HepG2 (cell line): Measurements from ENCODE around the gene CAPG. TPM values are rescaled to one million over a fixed set of nuclear protein-coding genes. Genes with fewer than 3 reads are reported as not detected.

Experiments used
- ATAC-seq: fragments of 200-7000 bp; cut with Tn5 transposase; 3 replicates; pipeline ENCODE4 v1.9.1; 2020; ENCODE audit warnings: mild to moderate bottlenecking, moderate library complexity
- BruUV-seq: library from RNA; stranded (reverse); fragments of 400-500 nt; replicated peaks from 2 replicates; lab custom pipeline; 2021; lab: Mats Ljungman, UMichigan
- CTCF ChIA-PET: fragments of 300-600 bp; formaldehyde crosslinking; extraction: SDS; loops from one replicate; lab custom pipeline; 2021; ENCODE audit warnings: low total read pairs, inconsistent platforms, low intra/inter-chr PET ratio; lab: Yijun Ruan, JAX
- POLR2A ChIA-PET: fragments of 350-600 bp; sonication (Branson Sonifier 250); formaldehyde crosslinking; loops from one replicate; lab custom pipeline; 2020; ENCODE audit warnings: antibody characterized with exemption, inconsistent platforms; lab: Yijun Ruan, JAX
- DNase-seq: peaks from one replicate; pipeline ENCODE4 v3.0.0-alpha.2; 2015; ENCODE audit warnings: low spot score
- FAIRE-seq: peaks from 3 replicates; lab custom pipeline; 2011; peaks lifted over from hg19 to GRCh38; lab: Jason Lieb, UNC
- H2AFZ ChIP-seq: one replicate; pipeline ENCODE4 v1.6.1; 2011; ENCODE audit warnings: low read length, inconsistent platforms
- H3K27ac ChIP-seq: fragments of 300-600 bp; 3 replicates; pipeline ENCODE4 v1.8.0; 2011; ENCODE audit warnings: mixed run types, mild to moderate bottlenecking, mixed read lengths, low read length, inconsistent platforms; ENCODE audit not compliant: insufficient read depth; ENCODE audit errors: extremely low read length
- H3K27me3 ChIP-seq, 2 experiments: fragments of 200-600 bp in 1 of 2; 2 replicates in 1 of 2; 3 replicates in 1 of 2; pipeline versions ENCODE4 v1.6.0 to v1.8.0; 2011; ENCODE audit warnings: low read length in 2 of 2, mild to moderate bottlenecking in 2 of 2, moderate library complexity in 2 of 2, inconsistent platforms in 1 of 2; ENCODE audit not compliant: insufficient read depth in 2 of 2, control insufficient read depth in 1 of 2
- H3K36me3 ChIP-seq, 2 experiments: fragments of 200-600 bp in 1 of 2; replicated peaks in 1 of 2; 2 replicates in 1 of 2; 3 replicates in 1 of 2; pipeline versions ENCODE4 v1.5.1 to v1.8.0; 2011; ENCODE audit warnings: low read length in 2 of 2, inconsistent platforms in 1 of 2; ENCODE audit not compliant: insufficient read depth in 2 of 2, control insufficient read depth in 1 of 2
- H3K4me1 ChIP-seq: 2 replicates; pipeline ENCODE4 v1.5.1; 2012; ENCODE audit warnings: low read length, inconsistent platforms; ENCODE audit not compliant: insufficient read depth
- H3K4me2 ChIP-seq: 2 replicates; pipeline ENCODE4 v1.6.0; 2011; ENCODE audit warnings: low read depth, low read length, inconsistent platforms
- H3K4me3 ChIP-seq, 3 experiments: fragments of 200-600 bp in 1 of 3; sonication (generic), shearing (Covaris generic) in 1 of 3; replicated peaks in 1 of 3; 2 replicates each; pipeline ENCODE4 v1.5.1; 2011 to 2016; ENCODE audit warnings: low read length in 3 of 3, inconsistent platforms in 2 of 3, low read depth in 2 of 3, mild to moderate bottlenecking in 2 of 3, control low read depth in 1 of 3, mixed read lengths in 1 of 3; ENCODE audit not compliant: insufficient read depth in 1 of 3
- H3K79me2 ChIP-seq: one replicate; pipeline ENCODE4 v1.6.1; 2011; ENCODE audit warnings: low read length, inconsistent platforms; ENCODE audit not compliant: insufficient read depth
- H3K9ac ChIP-seq: 2 replicates; pipeline ENCODE4 v1.6.0; 2011; ENCODE audit warnings: mild to moderate bottlenecking, low read depth, low read length, inconsistent platforms; ENCODE audit not compliant: insufficient read depth
- H3K9me3 ChIP-seq: 2 replicates; pipeline ENCODE4 v1.5.1; 2012; ENCODE audit warnings: mild to moderate bottlenecking, low read length
- H4K20me1 ChIP-seq: 2 replicates; pipeline ENCODE4 v1.6.0; 2011; ENCODE audit warnings: inconsistent platforms, mild to moderate bottlenecking, low read length, moderate library complexity; ENCODE audit not compliant: insufficient read depth
- HNRNPL ChIP-seq: fragments of 200-400 bp; formaldehyde crosslinking; IDR thresholded peaks from 2 replicates; pipeline ENCODE4 v1.6.1; 2017; ENCODE audit warnings: mild to moderate bottlenecking, low read depth, low read length
- KDM5B ChIP-seq: sonication (generic); formaldehyde crosslinking; IDR thresholded peaks from 2 replicates; pipeline ENCODE4 v1.4.0; 2020; ENCODE audit warnings: missing genetic modification reagents, mild to moderate bottlenecking, borderline replicate concordance
- KDM6A ChIP-seq: IDR thresholded peaks from 2 replicates; pipeline ENCODE4 v1.6.1; 2016; ENCODE audit warnings: low read depth
- MXD1 ChIP-seq: sonication (generic); formaldehyde crosslinking; IDR thresholded peaks from 2 replicates; pipeline ENCODE4 v1.4.0; 2020; ENCODE audit warnings: mild to moderate bottlenecking, missing genetic modification reagents
- NRL ChIP-seq: sonication (generic); formaldehyde crosslinking; IDR thresholded peaks from 2 replicates; pipeline ENCODE4 v1.5.0; 2020; ENCODE audit warnings: missing genetic modification reagents, mild to moderate bottlenecking, moderate library complexity, borderline replicate concordance
- RBM39 ChIP-seq: fragments of 200-400 bp; formaldehyde crosslinking; IDR thresholded peaks from one replicate; pipeline ENCODE4 v1.6.1; 2018; ENCODE audit warnings: antibody characterized with exemption, mild to moderate bottlenecking, low read depth, low read length; ENCODE audit not compliant: poor library complexity, severe bottlenecking
- TEAD3 ChIP-seq: optimal IDR thresholded peaks from 2 replicates; pipeline ENCODE3; 2016; ENCODE audit warnings: borderline replicate concordance
- ZNF263 ChIP-seq: sonication (generic); formaldehyde crosslinking; IDR thresholded peaks from 2 replicates; pipeline ENCODE4 v1.4.0; 2020; ENCODE audit warnings: missing genetic modification reagents
- ZNF274 ChIP-seq: sonication (generic); formaldehyde crosslinking; IDR thresholded peaks from 2 replicates; pipeline ENCODE4 v1.5.1; 2020; ENCODE audit warnings: mild to moderate bottlenecking, missing genetic modification reagents
- ZNF354B ChIP-seq: sonication (generic); formaldehyde crosslinking; IDR thresholded peaks from 2 replicates; pipeline ENCODE4 v1.8.0; 2022; ENCODE audit warnings: mild to moderate bottlenecking, missing genetic modification reagents
- ZNF687 ChIP-seq: sonication (generic); formaldehyde crosslinking; IDR thresholded peaks from 2 replicates; pipeline ENCODE4 v1.5.1; 2020; ENCODE audit warnings: mild to moderate bottlenecking, missing genetic modification reagents, moderate library complexity
- WGBS: methylation state at CpG from one replicate; pipeline ENCODE4 v1.1.6; 2017; ENCODE audit warnings: low lambda C conversion rate; 5-methylcytosine and 5-hydroxymethylcytosine counted together
- in situ Hi-C: cut with HindIII; loops from 2 replicates; pipeline ENCODE4 v1.10.0; 2017; ENCODE audit warnings: low pct_unique_long_range_greater_than_20kb; ENCODE audit not compliant: extremely low pct_ligation_motif_present
- intact Hi-C: fragments of 100-400 bp; cut with micrococcal nuclease; formaldehyde crosslinking; loops from one replicate; pipeline ENCODE4 v1.10.0; 2022; ENCODE audit not compliant: unreplicated experiment
- polyA plus RNA-seq, 8 experiments: library from polyadenylated mRNA; depleted of rRNA in 3 of 8; stranded (reverse) in 7 of 8; unstranded in 1 of 8; fragments of >200 nt; fragmentation: Illumina TruSeq in 4 of 8; extraction: Trizol in 4 of 8; gene quantifications; 2 replicates each; pipeline versions ENCODE4 v1.2.1 to v1.2.3, GENCODE V29; 2011 to 2016; ENCODE audit warnings: low read depth in 4 of 8, missing spikeins in 1 of 8, mixed read lengths in 1 of 8; ENCODE audit not compliant: insufficient read depth in 1 of 8
- total RNA-seq, 5 experiments: library from RNA; depleted of rRNA; stranded (reverse); fragments of >200 nt; fragmentation: Illumina TruSeq; extraction: Trizol; gene quantifications; 2 replicates each; pipeline ENCODE4 v1.2.3, GENCODE V29; 2016; ENCODE audit warnings: low read depth in 1 of 5
- TF ChIP-seq, protein P1 (sequence below): sonication (generic); formaldehyde crosslinking; IDR thresholded peaks from 2 replicates; pipeline ENCODE4 v1.8.0; 2022; ENCODE audit warnings: missing genetic modification reagents, mild to moderate bottlenecking, moderate library complexity, borderline replicate concordance
- TF ChIP-seq, protein P2 (sequence below): sonication (generic); formaldehyde crosslinking; IDR thresholded peaks from 2 replicates; pipeline ENCODE4 v1.4.0; 2020; ENCODE audit warnings: mild to moderate bottlenecking, missing genetic modification reagents

The CAPG gene
- total and polyA plus RNA-seq, 2 of the 13 experiments (the other 11 are each of a cell fraction or from before 2014, with no cell fraction given): 12.7 to 18.2 TPM

- POLR2A ChIA-PET: interaction anchor here (1.1 to 2.4 kb wide), 3 partner anchors 10 to 106 kb away, joined by 4 to 15 read pairs (median 4); partner anchors contain the start of gene MAT2A
- no peak overlapping the region for H3K4me3 ChIP-seq
- no peaks in the 10 kb centered on the region for H3K9me3 ChIP-seq
- H4K20me1 ChIP-seq: no peaks in the 10 kb centered on the region
- intact Hi-C loops: no loop called here
- in situ Hi-C loops: no loop called here
- no peaks in the 10 kb centered on the region for H3K79me2 ChIP-seq
- H3K27me3 ChIP-seq: peaks cover 12 to 76% of the 10 kb centered on the region in 2 experiments
- DNase-seq (no peak), FAIRE-seq (no peak), ATAC-seq (peak; percentile 6; the same call in 1 of the 3 replicates)
- no TSS peak for BruUV-seq
- H3K4me1 ChIP-seq: peaks cover 41% of the 10 kb centered on the region
- H2AFZ ChIP-seq: no peak overlapping the region
- CTCF ChIA-PET: no interaction called here
- WGBS: 19% methylated on average over 4 of the region's 6 CpGs
- no peak overlapping the region for H3K27ac ChIP-seq
- no peaks in the 10 kb centered on the region for H3K36me3 ChIP-seq
- no peak overlapping the region for H3K4me2 ChIP-seq
- TF ChIP-seq HNRNPL (0 out of 2 replicates have a peak, but pooled peaks have one; percentile 34), RBM39 (peak; percentile 43), MXD1 (CRISPR knock-in tag) (peak; percentile 29; the same call in 1 of the 2 replicates), ZNF354B (no peak), KDM5B (CRISPR knock-in tag) (0 out of 2 replicates have a peak, but pooled peaks have one; percentile 37), NRL (CRISPR knock-in tag) (0 out of 2 replicates have a peak, but pooled peaks have one; percentile 25), ZNF687 (CRISPR knock-in tag) (peak; percentile 19; the same call in 1 of the 2 replicates), ZNF274 (0 out of 2 replicates have a peak, but pooled peaks have one; percentile 49), TEAD3 (CRISPR knock-in tag) (no peak), KDM6A (CRISPR knock-in tag) (no peak), ZNF263 (CRISPR knock-in tag) (peak; percentile 54; the same call in 1 of the 2 replicates)
- TF ChIP-seq, protein P1, sequence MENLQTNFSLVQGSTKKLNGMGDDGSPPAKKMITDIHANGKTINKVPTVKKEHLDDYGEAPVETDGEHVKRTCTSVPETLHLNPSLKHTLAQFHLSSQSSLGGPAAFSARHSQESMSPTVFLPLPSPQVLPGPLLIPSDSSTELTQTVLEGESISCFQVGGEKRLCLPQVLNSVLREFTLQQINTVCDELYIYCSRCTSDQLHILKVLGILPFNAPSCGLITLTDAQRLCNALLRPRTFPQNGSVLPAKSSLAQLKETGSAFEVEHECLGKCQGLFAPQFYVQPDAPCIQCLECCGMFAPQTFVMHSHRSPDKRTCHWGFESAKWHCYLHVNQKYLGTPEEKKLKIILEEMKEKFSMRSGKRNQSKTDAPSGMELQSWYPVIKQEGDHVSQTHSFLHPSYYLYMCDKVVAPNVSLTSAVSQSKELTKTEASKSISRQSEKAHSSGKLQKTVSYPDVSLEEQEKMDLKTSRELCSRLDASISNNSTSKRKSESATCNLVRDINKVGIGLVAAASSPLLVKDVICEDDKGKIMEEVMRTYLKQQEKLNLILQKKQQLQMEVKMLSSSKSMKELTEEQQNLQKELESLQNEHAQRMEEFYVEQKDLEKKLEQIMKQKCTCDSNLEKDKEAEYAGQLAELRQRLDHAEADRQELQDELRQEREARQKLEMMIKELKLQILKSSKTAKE (CRISPR knock-in tag): no peak
- TF ChIP-seq, protein P2, sequence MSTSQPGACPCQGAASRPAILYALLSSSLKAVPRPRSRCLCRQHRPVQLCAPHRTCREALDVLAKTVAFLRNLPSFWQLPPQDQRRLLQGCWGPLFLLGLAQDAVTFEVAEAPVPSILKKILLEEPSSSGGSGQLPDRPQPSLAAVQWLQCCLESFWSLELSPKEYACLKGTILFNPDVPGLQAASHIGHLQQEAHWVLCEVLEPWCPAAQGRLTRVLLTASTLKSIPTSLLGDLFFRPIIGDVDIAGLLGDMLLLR: 0 out of 2 replicates have a peak, but pooled peaks have one; percentile 21
- H3K9ac ChIP-seq: no peak overlapping the region
These were observed 23.4 kb upstream of the CAPG start for GRCh38 chr2:85433511-85434089.
